G401 (cell line): ENCODE measurements around the gene PROSER2. TPM values are rescaled to one million over a fixed set of nuclear protein-coding genes. Genes with fewer than 3 reads are reported as not detected.

Experiments used
- DNase-seq: peaks from one replicate; pipeline ENCODE4 v3.0.0-alpha.2; 2015; ENCODE audit warnings: low spot score
- in situ Hi-C: cut with HindIII; loops from 2 replicates; pipeline ENCODE4 v1.10.0; 2016; ENCODE audit warnings: low sequenced_read_pairs, mixed read lengths
- total RNA-seq: library from RNA; depleted of rRNA; stranded (reverse); fragments of >200 nt; shearing (Covaris generic); gene quantifications from 2 replicates; pipeline ENCODE4 v1.2.3, GENCODE V29; 2014

PROSER2 gene
- total RNA-seq, 1 experiment from 2014 or later = 1.3 TPM

- no peak for DNase-seq
- in situ Hi-C loops = no loop called here
Measured at GRCh38 chr10:11798845-11799735, 24.1 kb upstream of the PROSER2 start.

- in situ Hi-C loops = no loop called here
Measured at GRCh38 chr10:11799736-11800080, 23.4 kb upstream of the PROSER2 start.

GRCh38 chr10:11804336-11804735 is 18.8 kb upstream of the PROSER2 start:
- in situ Hi-C loops = no loop called here
- DNase-seq = no peak

More at GRCh38 chr10:11799736-11800080, 23.4 kb upstream of the PROSER2 start:
- no peak for DNase-seq

GRCh38 chr10:11805792-11806191 is 17.4 kb upstream of the PROSER2 start:
- no peak for DNase-seq
- in situ Hi-C loops = no loop called here

- in situ Hi-C loops = no loop called here
- peak; percentile 75 for DNase-seq
Measured at GRCh38 chr10:11806706-11807105, 16.4 kb upstream of the PROSER2 start.

GRCh38 chr10:11808808-11809207 is 14.3 kb upstream of the PROSER2 start:
- in situ Hi-C loops = no loop called here
- DNase-seq = no peak

- DNase-seq = no peak
- in situ Hi-C loops = no loop called here
Measured at GRCh38 chr10:11810313-11810766, 12.8 kb upstream of the PROSER2 start.

- DNase-seq = no peak
- in situ Hi-C loops = no loop called here
Measured at GRCh38 chr10:11810973-11811372, 12.2 kb upstream of the PROSER2 start.

GRCh38 chr10:11813177-11813576 is 10.0 kb upstream of the PROSER2 start:
- no peak for DNase-seq
- in situ Hi-C loops = no loop called here

- in situ Hi-C loops = no loop called here
Measured at GRCh38 chr10:11813855-11814567, 9.1 kb upstream of the PROSER2 start.

GRCh38 chr10:11819027-11819426 is 4.1 kb upstream of the PROSER2 start:
- in situ Hi-C loops = no loop called here
- DNase-seq = no peak

More at GRCh38 chr10:11813855-11814567, 9.1 kb upstream of the PROSER2 start:
- no peak for DNase-seq

GRCh38 chr10:11822026-11822756 is 965 bp upstream of the PROSER2 start:
- in situ Hi-C loops = no loop called here
- no peak for DNase-seq

- in situ Hi-C loops = no loop called here
- DNase-seq = no peak
Measured at GRCh38 chr10:11822809-11823121, 391 bp upstream of the PROSER2 start.

- in situ Hi-C loops = no loop called here
- DNase-seq = no peak
Measured at GRCh38 chr10:11823989-11824346, 812 bp downstream of the PROSER2 start.

- DNase-seq = no peak
- in situ Hi-C loops = no loop called here
Measured at GRCh38 chr10:11824376-11824775, 1.2 kb downstream of the PROSER2 start.

GRCh38 chr10:11824825-11825224 is 1.7 kb downstream of the PROSER2 start:
- no peak for DNase-seq
- in situ Hi-C loops = no loop called here

GRCh38 chr10:11825796-11826414 is 2.7 kb downstream of the PROSER2 start:
- in situ Hi-C loops = no loop called here
- DNase-seq = no peak

GRCh38 chr10:11827006-11827405 is 3.9 kb downstream of the PROSER2 start:
- in situ Hi-C loops = no loop called here
- no peak for DNase-seq

GRCh38 chr10:11827414-11827813 is 4.3 kb downstream of the PROSER2 start:
- DNase-seq = no peak
- in situ Hi-C loops = no loop called here
